ENCODE data around the gene TSPAN7. TPM values are rescaled to one million over a fixed set of nuclear protein-coding genes. Genes with fewer than 3 reads are reported as not detected.

Gene TSPAN7
- total and polyA plus RNA-seq, 2 of the 4 experiments (the other 2 are of a cell fraction): not detected

GRCh38 chrX:38692961-38693360 lies 131.6 kb downstream of the TSPAN7 start:
- no peak for DNase-seq
- Histone ChIP-seq H2AK9ac (replicated peaks; ENCODE audit: low read depth, low read length, poor library complexity) (no peak overlapping the region), H3K14ac (replicated peaks; ENCODE audit: low read depth, low read length) (no peak overlapping the region), H3K79me1 (ENCODE audit: low read depth in 1 of 2, low read length in 2 of 2) (no peaks in the 10 kb centered on the region), H2BK20ac (ENCODE audit: low read depth, low read length) (no peak overlapping the region), H3K4me3 (ENCODE audit: insufficient read depth, low read depth, low read length) (no peak overlapping the region), H3K4me1 (ENCODE audit: control insufficient read depth, insufficient read depth, low read length) (no peaks in the 10 kb centered on the region), H3K36me3 (ENCODE audit: control insufficient read depth, insufficient read depth, low read length) (no peaks in the 10 kb centered on the region), H4K91ac (ENCODE audit: insufficient read depth, low read depth, low read length) (no peak overlapping the region), H4K8ac (ENCODE audit: low read depth in 2 of 2, low read length in 2 of 2) (no peak overlapping the region), H3K23ac (ENCODE audit: low read depth, low read length) (no peak overlapping the region), H2AFZ (replicated peaks; ENCODE audit: low read length, poor library complexity) (no peak overlapping the region), H2BK5ac (ENCODE audit: low read depth, low read length, poor library complexity, severe bottlenecking) (no peak overlapping the region), H2BK15ac (ENCODE audit: low read depth, low read length) (no peak overlapping the region), H3K9me1 (ENCODE audit: insufficient read depth, low read length) (no peaks in the 10 kb centered on the region), H3K27me3 (ENCODE audit: control insufficient read depth, insufficient read depth, low read length) (peaks cover 4% of the 10 kb centered on the region), H3K4ac (ENCODE audit: low read depth, low read length) (no peak overlapping the region), H2BK120ac (ENCODE audit: low read depth, low read length) (no peak overlapping the region), H3K4me2 (ENCODE audit: low read depth, low read length) (no peak overlapping the region), H4K5ac (ENCODE audit: low read depth, low read length) (no peak overlapping the region), H3K9ac (ENCODE audit: low read depth, low read length) (no peak overlapping the region), H2AK5ac (ENCODE audit: low read depth, low read length) (no peak overlapping the region), H3K9me3 (ENCODE audit: control insufficient read depth, insufficient read depth, low read length) (no peaks in the 10 kb centered on the region), H4K20me1 (ENCODE audit: insufficient read depth, low read length) (no peaks in the 10 kb centered on the region), H3K56ac (ENCODE audit: extremely low read depth, insufficient read depth, low read length) (no peak overlapping the region), H3K18ac (ENCODE audit: low read depth, low read length) (no peak overlapping the region), H3K27ac (ENCODE audit: insufficient read depth, low read length) (no peak overlapping the region)
- ChIA-PET CTCF (no interaction called here), POLR2A (ENCODE audit: unreplicated experiment) (no interaction called here)
- intact Hi-C loops (cut with micrococcal nuclease) (no loop called here), in situ Hi-C loops (cut with MboI; ENCODE audit: low sequenced_read_pairs) (no loop called here), dilution Hi-C loops (cut with HindIII; ENCODE audit: low sequenced_read_pairs, unreplicated experiment) (no loop called here)
- TF ChIP-seq CHD1 (IDR thresholded peaks at IDR 0.05; ENCODE audit: low read depth, low read length) (no peak), MAZ (IDR thresholded peaks at IDR 0.05; ENCODE audit: borderline replicate concordance, low read depth, low read length) (no peak), MXI1 (IDR thresholded peaks at IDR 0.05; ENCODE audit: borderline replicate concordance, low read depth, low read length) (no peak), RAD21 (IDR thresholded peaks at IDR 0.05; ENCODE audit: low read length) (no peak), CEBPB (IDR thresholded peaks at IDR 0.05; ENCODE audit: low read depth, low read length) (no peak), NFE2L2 (IDR thresholded peaks at IDR 0.05; ENCODE audit: low read depth, low read length) (no peak), RCOR1 (IDR thresholded peaks at IDR 0.05; ENCODE audit: insufficient replicate concordance, low read length) (no peak), RFX5 (IDR thresholded peaks at IDR 0.05; ENCODE audit: low read depth, low read length) (no peak), SMC3 (IDR thresholded peaks at IDR 0.05; ENCODE audit: low read depth, low read length) (no peak), CTCF (conservative IDR thresholded peaks at IDR 0.05; ENCODE audit: low read depth, low read length) (no peak), ELK1 (IDR thresholded peaks at IDR 0.05; ENCODE audit: borderline replicate concordance, low read depth, low read length) (no peak), MAFK (IDR thresholded peaks at IDR 0.05; ENCODE audit: low read depth, low read length) (no peak)
- TF ChIP-seq, protein P1, sequence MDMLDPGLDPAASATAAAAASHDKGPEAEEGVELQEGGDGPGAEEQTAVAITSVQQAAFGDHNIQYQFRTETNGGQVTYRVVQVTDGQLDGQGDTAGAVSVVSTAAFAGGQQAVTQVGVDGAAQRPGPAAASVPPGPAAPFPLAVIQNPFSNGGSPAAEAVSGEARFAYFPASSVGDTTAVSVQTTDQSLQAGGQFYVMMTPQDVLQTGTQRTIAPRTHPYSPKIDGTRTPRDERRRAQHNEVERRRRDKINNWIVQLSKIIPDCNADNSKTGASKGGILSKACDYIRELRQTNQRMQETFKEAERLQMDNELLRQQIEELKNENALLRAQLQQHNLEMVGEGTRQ (IDR thresholded peaks at IDR 0.05; ENCODE audit: low read depth, low read length): no peak
- BruUV-seq (replicated peaks): no TSS peak
- no peak for ATAC-seq (ENCODE audit: low read depth)

Measured in IMR-90 (cell line).